ENCODE measurements around the gene GMPPA. TPM values are rescaled to one million over a fixed set of nuclear protein-coding genes. Genes with fewer than 3 reads are reported as not detected.
A peak's percentile ranks its signal among the peaks of the same experiment; 100 is the strongest.

Gene GMPPA
- total and polyA plus RNA-seq, 9 donors: 14.2 to 35.7 (median 23.7) TPM

DNA sequence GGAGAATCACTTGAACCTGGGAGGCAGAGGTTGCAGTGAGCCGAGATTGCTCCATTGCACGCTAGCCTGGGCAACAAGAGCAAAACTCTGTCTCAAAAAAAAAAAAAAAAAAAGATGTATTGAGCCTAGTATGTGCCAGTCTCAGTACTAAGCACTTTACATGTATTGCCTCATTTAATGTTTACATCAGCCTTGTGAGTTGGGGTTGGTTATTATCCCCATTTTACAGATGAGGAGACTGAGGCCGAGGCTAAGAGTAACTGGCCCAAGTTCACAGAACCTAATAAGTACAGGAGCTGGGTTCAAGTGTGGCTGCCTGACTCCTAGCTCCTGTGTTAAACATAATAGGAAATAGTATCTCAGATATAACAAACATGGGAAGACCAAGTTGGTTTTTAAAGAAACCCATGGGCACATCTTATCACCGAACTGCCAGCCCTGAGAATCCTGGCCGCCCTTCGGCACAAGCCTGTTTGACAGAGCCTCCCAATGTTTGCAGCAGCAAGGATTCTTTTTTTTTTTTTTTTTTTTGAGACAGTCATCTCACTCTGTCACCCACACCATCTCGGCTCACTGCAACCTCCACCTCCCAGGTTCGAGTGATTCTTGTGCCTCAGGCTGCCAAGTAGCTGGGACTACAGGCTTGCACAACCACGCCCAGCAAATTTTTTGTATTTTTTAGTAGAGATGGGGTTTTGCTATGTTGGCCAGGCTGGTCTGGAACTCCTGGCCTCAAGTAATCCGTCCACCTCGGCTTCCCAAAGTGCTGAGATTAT lies 24.2 kb upstream of the GMPPA start:
- 80 to 81% (median 81%) methylated on average over 11 of the region's 11 CpGs for WGBS, 3 donors
- no peak for DNase-seq
- H3K9me3 ChIP-seq: no peaks in the 10 kb centered on the region
- no peak overlapping the region for H3K27ac ChIP-seq
- no peaks in the 10 kb centered on the region for H3K27me3 ChIP-seq
- intact Hi-C loops (cut with DNase I): loop anchor here in 3 of 4 donors (5.0 to 10.0 kb wide), 3 partner anchors 48 to 60 kb away; no protein-coding TSS in a partner anchor
- TF ChIP-seq EP300 (IDR thresholded peaks at IDR 0.05) (no peak), POLR2A (IDR thresholded peaks at IDR 0.05) (no peak)
- TF ChIP-seq, protein P1, sequence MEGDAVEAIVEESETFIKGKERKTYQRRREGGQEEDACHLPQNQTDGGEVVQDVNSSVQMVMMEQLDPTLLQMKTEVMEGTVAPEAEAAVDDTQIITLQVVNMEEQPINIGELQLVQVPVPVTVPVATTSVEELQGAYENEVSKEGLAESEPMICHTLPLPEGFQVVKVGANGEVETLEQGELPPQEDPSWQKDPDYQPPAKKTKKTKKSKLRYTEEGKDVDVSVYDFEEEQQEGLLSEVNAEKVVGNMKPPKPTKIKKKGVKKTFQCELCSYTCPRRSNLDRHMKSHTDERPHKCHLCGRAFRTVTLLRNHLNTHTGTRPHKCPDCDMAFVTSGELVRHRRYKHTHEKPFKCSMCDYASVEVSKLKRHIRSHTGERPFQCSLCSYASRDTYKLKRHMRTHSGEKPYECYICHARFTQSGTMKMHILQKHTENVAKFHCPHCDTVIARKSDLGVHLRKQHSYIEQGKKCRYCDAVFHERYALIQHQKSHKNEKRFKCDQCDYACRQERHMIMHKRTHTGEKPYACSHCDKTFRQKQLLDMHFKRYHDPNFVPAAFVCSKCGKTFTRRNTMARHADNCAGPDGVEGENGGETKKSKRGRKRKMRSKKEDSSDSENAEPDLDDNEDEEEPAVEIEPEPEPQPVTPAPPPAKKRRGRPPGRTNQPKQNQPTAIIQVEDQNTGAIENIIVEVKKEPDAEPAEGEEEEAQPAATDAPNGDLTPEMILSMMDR (IDR thresholded peaks at IDR 0.05): no peak
- peaks cover 3% of the 10 kb centered on the region for H3K4me1 ChIP-seq (ENCODE audit: insufficient read depth)
- H3K36me3 ChIP-seq: no peaks in the 10 kb centered on the region
- no peak overlapping the region for H3K4me3 ChIP-seq

DNA sequence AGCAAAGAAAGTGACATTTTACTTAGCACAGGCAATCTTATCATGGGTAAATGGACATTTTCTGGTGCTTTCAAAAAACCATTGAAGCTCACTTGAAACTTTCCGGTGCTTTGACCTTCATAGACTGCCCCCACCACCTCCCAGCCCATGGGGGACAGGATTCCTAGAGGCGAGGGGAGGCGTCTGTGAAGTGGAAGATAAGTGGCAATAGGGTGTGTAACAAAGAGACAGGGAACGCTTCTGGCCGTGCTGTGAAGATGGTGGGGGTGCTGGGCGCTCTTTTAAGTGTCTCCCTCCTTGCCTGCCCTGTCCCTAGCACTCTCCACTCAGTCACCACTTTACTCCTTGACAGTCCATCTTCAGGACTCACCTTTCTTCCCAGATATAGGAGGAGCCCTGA lies 23.4 kb upstream of the GMPPA start:
- 73 to 86% (median 78%) methylated on average over 6 of the region's 6 CpGs for WGBS, 3 donors

DNA sequence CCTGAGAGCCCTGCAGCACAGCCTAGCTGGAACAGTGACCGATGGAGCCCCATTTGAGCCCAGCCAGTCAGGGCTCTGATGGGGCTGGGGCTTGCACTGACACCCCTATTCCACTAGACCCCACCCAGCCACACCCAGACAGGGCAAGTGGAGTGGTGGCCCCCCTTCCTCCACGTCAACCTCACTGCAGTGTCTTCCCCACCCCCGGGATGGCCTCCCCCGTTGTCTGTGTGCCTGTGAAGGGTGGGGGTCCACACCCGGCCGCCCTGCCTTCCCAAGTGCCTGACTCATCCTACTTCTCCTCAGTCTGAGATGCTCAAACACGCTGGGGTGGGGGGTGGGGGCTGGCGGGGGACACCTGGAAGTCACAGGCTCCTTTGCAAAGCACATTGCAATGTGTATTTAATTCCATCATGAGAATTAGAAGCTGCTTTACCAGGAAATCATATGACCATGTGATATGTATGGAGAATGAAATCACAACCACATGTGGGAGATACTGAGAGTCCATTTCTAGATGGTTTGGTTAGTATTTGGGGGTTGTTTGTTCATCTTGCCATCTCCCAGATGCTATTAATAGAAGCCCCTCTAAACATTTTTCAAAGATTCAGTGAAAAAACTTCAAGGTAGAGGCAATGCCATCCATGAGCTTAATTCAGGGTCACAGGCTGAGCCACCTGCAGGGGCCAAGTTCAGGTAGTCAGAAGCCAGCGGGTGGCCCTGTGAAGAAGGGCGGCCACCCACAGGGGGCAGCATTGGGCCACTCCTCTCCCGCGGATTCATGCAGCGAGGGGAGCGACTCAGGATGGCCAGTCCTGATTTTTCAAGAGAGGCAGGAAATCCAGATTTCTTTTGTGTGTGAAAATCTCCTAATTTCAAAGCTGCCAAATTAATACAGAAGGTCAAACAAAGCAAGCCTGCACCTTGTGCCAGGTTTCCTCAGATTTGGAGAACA lies 22.7 kb upstream of the GMPPA start:
- 34 to 41% (median 37%) methylated on average over 14 of the region's 14 CpGs for WGBS, 3 donors
- no peaks in the 10 kb centered on the region for H3K9me3 ChIP-seq
- TF ChIP-seq, protein P1 (IDR thresholded peaks at IDR 0.05): peak; percentile 76 to 82 (median 80)
- no peak for TF ChIP-seq POLR2A (IDR thresholded peaks at IDR 0.05)
- no peak for TF ChIP-seq EP300 (IDR thresholded peaks at IDR 0.05)
- H3K27ac ChIP-seq: no peak overlapping the region
- no peaks in the 10 kb centered on the region for H3K36me3 ChIP-seq
- DNase-seq: peak; percentile 68 to 86 (median 82)
- peaks cover 3% of the 10 kb centered on the region for H3K4me1 ChIP-seq (ENCODE audit: insufficient read depth)
- intact Hi-C loops (cut with DNase I): loop anchor here in 3 of 4 donors (2.0 to 10.0 kb wide), 3 partner anchors 49 to 59 kb away; no protein-coding TSS in a partner anchor
- H3K4me3 ChIP-seq: no peak overlapping the region
- no peaks in the 10 kb centered on the region for H3K27me3 ChIP-seq

More for the DNA sequence above, 23.4 kb upstream of the GMPPA start:
- Histone ChIP-seq H3K4me3 (no peak overlapping the region), H3K4me1 (ENCODE audit: insufficient read depth) (peaks cover 3% of the 10 kb centered on the region), H3K36me3 (no peaks in the 10 kb centered on the region), H3K27ac (no peak overlapping the region), H3K27me3 (no peaks in the 10 kb centered on the region), H3K9me3 (no peaks in the 10 kb centered on the region)
- TF ChIP-seq EP300 (IDR thresholded peaks at IDR 0.05) (no peak), POLR2A (IDR thresholded peaks at IDR 0.05) (no peak)
- TF ChIP-seq, protein P1 (IDR thresholded peaks at IDR 0.05): no peak
- intact Hi-C loops (cut with DNase I): loop anchor here in 2 of 4 donors (10.0 kb wide), 2 partner anchors 50 to 60 kb away; no protein-coding TSS in a partner anchor
- DNase-seq: peak in 1 of 5 donors; percentile 5

DNA sequence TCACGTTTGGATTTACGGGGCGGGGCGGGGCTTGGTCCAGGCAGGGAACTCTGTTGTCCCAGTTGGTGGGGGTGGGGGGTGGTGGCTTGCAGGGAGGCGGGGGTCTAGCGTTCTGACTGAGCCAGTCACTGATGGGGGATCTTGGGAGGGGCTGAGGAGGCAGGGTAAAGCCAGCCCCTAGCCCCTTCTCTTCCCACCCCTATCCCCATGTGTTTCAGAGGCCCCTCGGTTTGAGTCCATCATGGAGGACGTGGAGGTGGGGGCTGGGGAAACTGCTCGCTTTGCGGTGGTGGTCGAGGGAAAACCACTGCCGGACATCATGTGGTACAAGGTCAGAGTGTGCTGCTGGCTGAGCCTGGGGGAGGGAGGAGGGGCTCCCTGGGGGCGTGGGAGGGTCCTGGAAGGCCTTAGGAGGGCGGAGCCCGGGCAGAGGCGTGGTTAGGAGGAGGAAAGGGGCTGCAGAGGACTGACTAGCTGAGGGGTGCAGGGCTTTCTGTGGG lies 22.0 kb upstream of the GMPPA start:
- WGBS, 3 donors: 9 to 20% (median 10%) methylated on average over 16 of the region's 16 CpGs
- TF ChIP-seq, protein P1 (IDR thresholded peaks at IDR 0.05): no peak
- no peak for TF ChIP-seq EP300 (IDR thresholded peaks at IDR 0.05)
- no peak for TF ChIP-seq POLR2A (IDR thresholded peaks at IDR 0.05)
- Histone ChIP-seq H3K27ac (no peak overlapping the region), H3K4me3 (no peak overlapping the region), H3K9me3 (no peaks in the 10 kb centered on the region), H3K4me1 (ENCODE audit: insufficient read depth) (peaks cover 3% of the 10 kb centered on the region), H3K27me3 (no peaks in the 10 kb centered on the region), H3K36me3 (no peaks in the 10 kb centered on the region)
- DNase-seq: peak in 3 of 5 donors; percentile 19 to 68 (median 59)
- intact Hi-C loops (cut with DNase I): loop anchor here in 3 of 4 donors (2.0 to 10.0 kb wide), 3 partner anchors 48 to 58 kb away; no protein-coding TSS in a partner anchor
